ENCODE data around the gene SPATA17.

GRCh38 chr1:217681806-217682205 is 50.7 kb downstream of the SPATA17 start:
- TF ChIP-seq CTCF (IDR thresholded peaks at IDR 0.05) (no peak), POLR2A (IDR thresholded peaks at IDR 0.05) (no peak)

Data from heart left ventricle (tissue), 13 donors.